ENCODE data around the gene DYNLT5. TPM values are rescaled to one million over a fixed set of nuclear protein-coding genes. Genes with fewer than 3 reads are reported as not detected.

The DYNLT5 gene
- total and polyA plus RNA-seq, 2 donors (not counting 1 experiment from before 2014, with no cell fraction given): not detected

DNA sequence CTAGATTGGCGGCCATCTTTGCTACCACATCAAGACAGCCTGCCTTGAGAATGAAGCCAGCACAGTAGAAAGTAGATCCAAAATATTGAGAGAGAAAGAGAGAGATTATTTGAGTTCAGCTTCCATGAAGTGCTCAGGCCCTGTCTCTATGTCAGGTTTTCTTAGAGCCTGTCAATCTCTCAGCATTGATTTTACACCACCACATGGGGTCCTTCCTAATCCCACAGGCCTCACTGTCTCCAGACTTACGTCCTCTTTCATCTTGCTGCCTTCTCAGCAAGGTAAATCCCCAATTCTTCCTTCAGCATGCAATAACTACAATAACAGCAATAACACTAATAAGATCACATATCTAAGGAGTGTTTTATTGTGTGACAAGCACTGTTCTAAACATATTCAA lies 21.0 kb downstream of the DYNLT5 start:
- H3K4me3 ChIP-seq (ENCODE audit: control extremely low read depth in 1 of 5, extremely low read depth in 1 of 5, insufficient read depth in 1 of 5, low read depth in 2 of 5, low read length in 4 of 5): no peak overlapping the region
- Mint-ChIP-seq H3K4me3 (no peak overlapping the region), H3K9me3 (ENCODE audit: insufficient read depth) (no peaks in the 10 kb centered on the region), H3K27ac (no peak overlapping the region), H3K4me1 (no peaks in the 10 kb centered on the region), H3K27me3 (peaks cover 6% of the 10 kb centered on the region)
- no peak overlapping the region for H2AFZ ChIP-seq (ENCODE audit: insufficient read depth, low read depth, low read length, poor library complexity, severe bottlenecking)
- CTCF ChIA-PET: no interaction called here
- DNase-seq (no peak), ATAC-seq (ENCODE audit: low read depth) (no peak)
- no peak overlapping the region for H3K9ac ChIP-seq (ENCODE audit: low read length)
- TF ChIP-seq, protein P1, sequence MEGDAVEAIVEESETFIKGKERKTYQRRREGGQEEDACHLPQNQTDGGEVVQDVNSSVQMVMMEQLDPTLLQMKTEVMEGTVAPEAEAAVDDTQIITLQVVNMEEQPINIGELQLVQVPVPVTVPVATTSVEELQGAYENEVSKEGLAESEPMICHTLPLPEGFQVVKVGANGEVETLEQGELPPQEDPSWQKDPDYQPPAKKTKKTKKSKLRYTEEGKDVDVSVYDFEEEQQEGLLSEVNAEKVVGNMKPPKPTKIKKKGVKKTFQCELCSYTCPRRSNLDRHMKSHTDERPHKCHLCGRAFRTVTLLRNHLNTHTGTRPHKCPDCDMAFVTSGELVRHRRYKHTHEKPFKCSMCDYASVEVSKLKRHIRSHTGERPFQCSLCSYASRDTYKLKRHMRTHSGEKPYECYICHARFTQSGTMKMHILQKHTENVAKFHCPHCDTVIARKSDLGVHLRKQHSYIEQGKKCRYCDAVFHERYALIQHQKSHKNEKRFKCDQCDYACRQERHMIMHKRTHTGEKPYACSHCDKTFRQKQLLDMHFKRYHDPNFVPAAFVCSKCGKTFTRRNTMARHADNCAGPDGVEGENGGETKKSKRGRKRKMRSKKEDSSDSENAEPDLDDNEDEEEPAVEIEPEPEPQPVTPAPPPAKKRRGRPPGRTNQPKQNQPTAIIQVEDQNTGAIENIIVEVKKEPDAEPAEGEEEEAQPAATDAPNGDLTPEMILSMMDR (IDR thresholded peaks at IDR 0.05): no peak
- TF ChIP-seq EZH2 (IDR thresholded peaks at IDR 0.05; ENCODE audit: borderline replicate concordance, insufficient read depth, low read depth, low read length, poor library complexity, severe bottlenecking): no peak
- H3K36me3 ChIP-seq (replicated peaks in 1 of 2; ENCODE audit: control extremely low read depth in 1 of 2, control insufficient read depth in 1 of 2, extremely low read depth in 1 of 2, insufficient read depth in 2 of 2, low read length in 1 of 2): no peaks in the 10 kb centered on the region
- intact Hi-C loops (cut with micrococcal nuclease): no loop called here
- no peaks in the 10 kb centered on the region for H4K20me1 ChIP-seq (ENCODE audit: control insufficient read depth, insufficient read depth, low read length, poor library complexity, severe bottlenecking)
- no peaks in the 10 kb centered on the region for H3K4me1 ChIP-seq (ENCODE audit: control insufficient read depth in 2 of 2, insufficient read depth in 2 of 2, low read length in 2 of 2)
- no peaks in the 10 kb centered on the region for H3K27me3 ChIP-seq (replicated peaks in 1 of 4; ENCODE audit: control extremely low read depth in 1 of 4, control insufficient read depth in 3 of 4, insufficient read depth in 4 of 4, low read length in 3 of 4)
- H3K4me2 ChIP-seq (replicated peaks; ENCODE audit: low read depth, low read length, poor library complexity, severe bottlenecking): no peak overlapping the region
- H3K79me2 ChIP-seq (ENCODE audit: control insufficient read depth, insufficient read depth, low read length): no peaks in the 10 kb centered on the region
- WGBS (ENCODE audit: insufficient coverage): 100% methylated on average over 2 of the region's 2 CpGs
- POLR2A ChIA-PET: no interaction called here
- no peaks in the 10 kb centered on the region for H3K9me3 ChIP-seq (ENCODE audit: control extremely low read depth in 1 of 3, control insufficient read depth in 2 of 3, insufficient read depth in 1 of 3, low read length in 2 of 3)
- H3K27ac ChIP-seq (ENCODE audit: low read length in 2 of 2): no peak overlapping the region

DNA sequence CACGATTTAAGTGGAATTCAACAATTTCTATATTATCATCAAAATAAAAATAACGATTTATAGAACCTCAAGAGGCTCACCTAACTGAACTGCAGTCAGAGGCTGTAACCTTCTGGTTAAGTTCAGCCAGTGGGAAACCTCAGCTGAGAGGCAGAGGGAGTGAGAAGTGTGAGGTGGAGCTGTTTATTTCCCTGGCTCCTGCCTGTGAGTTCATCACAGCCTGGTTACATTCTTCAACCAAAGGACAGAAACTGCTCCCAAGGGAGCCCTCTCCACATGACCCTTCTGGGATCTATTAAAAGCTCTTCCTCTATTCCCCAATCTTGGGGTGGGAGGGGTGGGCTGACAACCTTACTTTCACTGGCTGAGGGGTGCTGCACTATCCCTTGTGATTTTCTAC lies 22.2 kb downstream of the DYNLT5 start:
- peaks cover 9% of the 10 kb centered on the region for H3K27me3 Mint-ChIP-seq
- Histone ChIP-seq H4K20me1 (ENCODE audit: control insufficient read depth, insufficient read depth, low read length, poor library complexity, severe bottlenecking) (no peaks in the 10 kb centered on the region), H3K79me2 (ENCODE audit: control insufficient read depth, insufficient read depth, low read length) (no peaks in the 10 kb centered on the region), H3K4me2 (replicated peaks; ENCODE audit: low read depth, low read length, poor library complexity, severe bottlenecking) (no peak overlapping the region), H3K4me1 (ENCODE audit: control insufficient read depth in 2 of 2, insufficient read depth in 2 of 2, low read length in 2 of 2) (no peaks in the 10 kb centered on the region), H3K36me3 (replicated peaks in 1 of 2; ENCODE audit: control extremely low read depth in 1 of 2, control insufficient read depth in 1 of 2, extremely low read depth in 1 of 2, insufficient read depth in 2 of 2, low read length in 1 of 2) (no peaks in the 10 kb centered on the region), H3K27me3 (replicated peaks in 1 of 4; ENCODE audit: control extremely low read depth in 1 of 4, control insufficient read depth in 3 of 4, insufficient read depth in 4 of 4, low read length in 3 of 4) (no peaks in the 10 kb centered on the region), H3K9me3 (ENCODE audit: control extremely low read depth in 1 of 3, control insufficient read depth in 2 of 3, insufficient read depth in 1 of 3, low read length in 2 of 3) (no peaks in the 10 kb centered on the region), H3K27ac (ENCODE audit: low read length in 2 of 2) (no peak overlapping the region), H3K9ac (ENCODE audit: low read length) (no peak overlapping the region), H3K4me3 (ENCODE audit: control extremely low read depth in 1 of 5, extremely low read depth in 1 of 5, insufficient read depth in 1 of 5, low read depth in 2 of 5, low read length in 4 of 5) (no peak overlapping the region), H2AFZ (ENCODE audit: insufficient read depth, low read depth, low read length, poor library complexity, severe bottlenecking) (no peak overlapping the region)
- intact Hi-C loops (cut with micrococcal nuclease): no loop called here
- POLR2A ChIA-PET: no interaction called here
- H3K27ac Mint-ChIP-seq: no peak overlapping the region
- ATAC-seq (ENCODE audit: low read depth) (no peak), DNase-seq (no peak)
- H3K4me3 Mint-ChIP-seq: no peak overlapping the region
- H3K9me3 Mint-ChIP-seq (ENCODE audit: insufficient read depth): no peaks in the 10 kb centered on the region
- WGBS (ENCODE audit: insufficient coverage): no CpG with 5 or more reads among the region's 2 CpGs
- CTCF ChIA-PET: no interaction called here
- no peak for TF ChIP-seq EZH2 (IDR thresholded peaks at IDR 0.05; ENCODE audit: borderline replicate concordance, insufficient read depth, low read depth, low read length, poor library complexity, severe bottlenecking)
- H3K4me1 Mint-ChIP-seq: no peaks in the 10 kb centered on the region

Measured in B cell (primary cell).